Measurements from ENCODE around the gene UBE2G2. TPM values are rescaled to one million over a fixed set of nuclear protein-coding genes. Genes with fewer than 3 reads are reported as not detected.

UBE2G2 gene
- total RNA-seq, 1 experiment from 2014 or later: 159 TPM

DNA sequence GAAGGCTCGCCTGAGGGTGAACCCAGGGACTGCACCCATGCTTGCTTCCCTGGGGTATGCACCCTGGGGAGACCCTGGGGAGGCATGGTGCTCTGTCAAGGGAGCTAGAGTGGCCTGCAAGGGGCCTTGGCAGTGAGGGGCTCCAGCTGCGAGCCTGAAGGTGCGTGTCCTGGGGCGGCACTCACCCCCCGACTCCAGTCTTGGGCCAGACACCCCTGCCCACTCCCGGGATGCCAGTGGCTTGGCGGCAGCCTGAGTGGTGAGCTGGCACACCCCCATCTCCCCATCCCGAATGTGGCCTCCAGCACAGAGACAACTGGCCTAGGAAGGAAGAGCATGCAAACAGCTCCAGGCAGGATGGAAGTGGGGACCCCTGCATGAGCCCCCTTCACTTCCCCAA, 13.6 kb upstream of the UBE2G2 start:
- Histone ChIP-seq H3K27ac (ENCODE audit: low read length) (no peak overlapping the region), H3K9me3 (ENCODE audit: low read length) (no peaks in the 10 kb centered on the region), H3K4me3 (ENCODE audit: low read length) (no peak overlapping the region), H3F3A (ENCODE audit: low read length, unreplicated experiment) (no peaks in the 10 kb centered on the region), H3K79me2 (ENCODE audit: low read length) (peaks cover 77% of the 10 kb centered on the region), H3K9me2 (replicated peaks; ENCODE audit: low read length) (no peaks in the 10 kb centered on the region), H3K9ac (ENCODE audit: low read length) (no peak overlapping the region), H3K4me1 (ENCODE audit: insufficient read depth, low read length) (peaks cover 12% of the 10 kb centered on the region), H3K27me3 (ENCODE audit: low read length) (no peaks in the 10 kb centered on the region), H3K4me2 (ENCODE audit: low read length) (no peak overlapping the region), H3K36me3 (ENCODE audit: low read depth, low read length) (peaks cover 29% of the 10 kb centered on the region; the same call in 1 of the 2 replicates), H2AFZ (ENCODE audit: low read length) (no peak overlapping the region), H4K20me1 (ENCODE audit: low read length) (peaks cover 63% of the 10 kb centered on the region)
- ChIA-PET POLR2A (ENCODE audit: unreplicated experiment) (no interaction called here), CTCF (no interaction called here)
- intact Hi-C loops (cut with micrococcal nuclease): no loop called here
- no peak for ATAC-seq
- BruUV-seq (replicated peaks): no TSS peak
- no peak for DNase-seq
- TF ChIP-seq, protein P1, sequence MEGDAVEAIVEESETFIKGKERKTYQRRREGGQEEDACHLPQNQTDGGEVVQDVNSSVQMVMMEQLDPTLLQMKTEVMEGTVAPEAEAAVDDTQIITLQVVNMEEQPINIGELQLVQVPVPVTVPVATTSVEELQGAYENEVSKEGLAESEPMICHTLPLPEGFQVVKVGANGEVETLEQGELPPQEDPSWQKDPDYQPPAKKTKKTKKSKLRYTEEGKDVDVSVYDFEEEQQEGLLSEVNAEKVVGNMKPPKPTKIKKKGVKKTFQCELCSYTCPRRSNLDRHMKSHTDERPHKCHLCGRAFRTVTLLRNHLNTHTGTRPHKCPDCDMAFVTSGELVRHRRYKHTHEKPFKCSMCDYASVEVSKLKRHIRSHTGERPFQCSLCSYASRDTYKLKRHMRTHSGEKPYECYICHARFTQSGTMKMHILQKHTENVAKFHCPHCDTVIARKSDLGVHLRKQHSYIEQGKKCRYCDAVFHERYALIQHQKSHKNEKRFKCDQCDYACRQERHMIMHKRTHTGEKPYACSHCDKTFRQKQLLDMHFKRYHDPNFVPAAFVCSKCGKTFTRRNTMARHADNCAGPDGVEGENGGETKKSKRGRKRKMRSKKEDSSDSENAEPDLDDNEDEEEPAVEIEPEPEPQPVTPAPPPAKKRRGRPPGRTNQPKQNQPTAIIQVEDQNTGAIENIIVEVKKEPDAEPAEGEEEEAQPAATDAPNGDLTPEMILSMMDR (conservative IDR thresholded peaks at IDR 0.05; ENCODE audit: low read depth, low read length): no peak
- no peak for TF ChIP-seq EZH2phosphoT487 (IDR thresholded peaks at IDR 0.05; ENCODE audit: borderline replicate concordance, low read length)
- no peak for TF ChIP-seq EZH2 (IDR thresholded peaks at IDR 0.05; ENCODE audit: low read length, unreplicated experiment)

DNA sequence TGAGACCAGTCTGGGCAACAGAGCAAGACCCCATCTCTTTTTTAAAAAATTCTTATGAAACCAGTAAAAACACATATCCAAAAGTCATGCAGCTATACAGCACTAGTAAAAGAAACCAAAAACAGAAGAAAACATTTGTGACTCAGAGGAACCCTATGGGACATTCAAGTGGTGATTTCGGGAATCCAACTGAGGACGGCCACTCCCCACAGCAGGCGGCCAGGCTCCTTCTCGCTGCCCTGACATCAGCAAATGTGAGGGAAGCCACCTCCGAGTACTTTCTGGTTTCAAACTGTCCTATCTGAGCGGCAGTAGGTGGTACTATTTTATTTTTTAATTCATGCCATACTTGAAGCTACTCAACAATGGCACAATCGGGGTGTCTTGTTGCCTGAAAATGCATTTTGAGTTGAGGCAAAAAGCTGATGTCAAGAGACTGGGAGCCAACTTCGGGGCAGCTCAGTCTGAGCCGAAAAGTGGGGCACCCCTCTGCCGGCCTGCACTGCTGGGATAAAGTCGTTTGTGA, 12.9 kb upstream of the UBE2G2 start:
- CTCF ChIA-PET: no interaction called here
- no peak overlapping the region for H3K4me3 ChIP-seq (ENCODE audit: low read length)
- no peak for ATAC-seq
- no peaks in the 10 kb centered on the region for H3K27me3 ChIP-seq (ENCODE audit: low read length)
- H2AFZ ChIP-seq (ENCODE audit: low read length): no peak overlapping the region
- H3K27ac ChIP-seq (ENCODE audit: low read length): no peak overlapping the region
- intact Hi-C loops (cut with micrococcal nuclease): no loop called here
- no peaks in the 10 kb centered on the region for H3K9me2 ChIP-seq (replicated peaks; ENCODE audit: low read length)
- no peak overlapping the region for H3K9ac ChIP-seq (ENCODE audit: low read length)
- H4K20me1 ChIP-seq (ENCODE audit: low read length): peaks cover 63% of the 10 kb centered on the region
- no peaks in the 10 kb centered on the region for H3F3A ChIP-seq (ENCODE audit: low read length, unreplicated experiment)
- peaks cover 35% of the 10 kb centered on the region for H3K36me3 ChIP-seq (ENCODE audit: low read depth, low read length)
- no TSS peak for BruUV-seq (replicated peaks)
- POLR2A ChIA-PET (ENCODE audit: unreplicated experiment): no interaction called here
- H3K4me1 ChIP-seq (ENCODE audit: insufficient read depth, low read length): peaks cover 12% of the 10 kb centered on the region
- H3K79me2 ChIP-seq (ENCODE audit: low read length): peaks cover 84% of the 10 kb centered on the region
- no peak for DNase-seq
- H3K4me2 ChIP-seq (ENCODE audit: low read length): no peak overlapping the region
- TF ChIP-seq EZH2 (IDR thresholded peaks at IDR 0.05; ENCODE audit: low read length, unreplicated experiment) (no peak), EZH2phosphoT487 (IDR thresholded peaks at IDR 0.05; ENCODE audit: borderline replicate concordance, low read length) (no peak)
- TF ChIP-seq, protein P1 (conservative IDR thresholded peaks at IDR 0.05; ENCODE audit: low read depth, low read length): no peak
- H3K9me3 ChIP-seq (ENCODE audit: low read length): no peaks in the 10 kb centered on the region

DNA sequence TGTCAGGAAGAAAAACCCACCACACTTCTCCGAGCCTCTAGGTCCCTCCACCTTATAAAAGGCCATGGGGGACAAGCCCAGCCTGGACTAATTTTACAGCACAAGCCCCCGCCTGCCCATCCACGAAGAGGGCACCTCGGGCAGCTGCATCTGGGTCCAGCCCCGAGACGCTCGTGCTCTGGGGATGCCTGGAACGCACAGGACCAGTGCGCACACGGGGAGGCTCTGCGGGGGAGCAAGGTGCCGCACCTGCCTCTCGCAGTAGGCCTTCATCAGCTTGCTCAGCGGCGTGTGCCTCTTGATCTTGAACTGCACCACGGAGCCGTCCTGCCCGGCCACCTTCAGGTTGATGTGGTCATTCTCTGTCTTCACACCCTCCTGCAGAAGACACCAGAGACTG, 12.1 kb upstream of the UBE2G2 start:
- Histone ChIP-seq H3K4me3 (ENCODE audit: low read length) (no peak overlapping the region), H3K27me3 (ENCODE audit: low read length) (no peaks in the 10 kb centered on the region), H3K9me2 (replicated peaks; ENCODE audit: low read length) (no peaks in the 10 kb centered on the region), H3K9ac (ENCODE audit: low read length) (no peak overlapping the region), H2AFZ (ENCODE audit: low read length) (no peak overlapping the region), H3K27ac (ENCODE audit: low read length) (no peak overlapping the region), H3F3A (ENCODE audit: low read length, unreplicated experiment) (no peaks in the 10 kb centered on the region), H3K36me3 (ENCODE audit: low read depth, low read length) (peaks cover 42% of the 10 kb centered on the region), H3K4me2 (ENCODE audit: low read length) (no peak overlapping the region), H3K79me2 (ENCODE audit: low read length) (peaks cover 91% of the 10 kb centered on the region), H3K4me1 (ENCODE audit: insufficient read depth, low read length) (peaks cover 11% of the 10 kb centered on the region), H3K9me3 (ENCODE audit: low read length) (no peaks in the 10 kb centered on the region), H4K20me1 (ENCODE audit: low read length) (peaks cover 63% of the 10 kb centered on the region)
- intact Hi-C loops (cut with micrococcal nuclease): no loop called here
- ChIA-PET POLR2A (ENCODE audit: unreplicated experiment) (no interaction called here), CTCF (no interaction called here)
- DNase-seq (no peak), ATAC-seq (no peak)
- no TSS peak for BruUV-seq (replicated peaks)
- no peak for TF ChIP-seq EZH2 (IDR thresholded peaks at IDR 0.05; ENCODE audit: low read length, unreplicated experiment)
- TF ChIP-seq, protein P1 (conservative IDR thresholded peaks at IDR 0.05; ENCODE audit: low read depth, low read length): no peak
- TF ChIP-seq EZH2phosphoT487 (IDR thresholded peaks at IDR 0.05; ENCODE audit: borderline replicate concordance, low read length): no peak
